Measurements from ENCODE around the gene CLPSL2.

- TF ChIP-seq, protein P1, sequence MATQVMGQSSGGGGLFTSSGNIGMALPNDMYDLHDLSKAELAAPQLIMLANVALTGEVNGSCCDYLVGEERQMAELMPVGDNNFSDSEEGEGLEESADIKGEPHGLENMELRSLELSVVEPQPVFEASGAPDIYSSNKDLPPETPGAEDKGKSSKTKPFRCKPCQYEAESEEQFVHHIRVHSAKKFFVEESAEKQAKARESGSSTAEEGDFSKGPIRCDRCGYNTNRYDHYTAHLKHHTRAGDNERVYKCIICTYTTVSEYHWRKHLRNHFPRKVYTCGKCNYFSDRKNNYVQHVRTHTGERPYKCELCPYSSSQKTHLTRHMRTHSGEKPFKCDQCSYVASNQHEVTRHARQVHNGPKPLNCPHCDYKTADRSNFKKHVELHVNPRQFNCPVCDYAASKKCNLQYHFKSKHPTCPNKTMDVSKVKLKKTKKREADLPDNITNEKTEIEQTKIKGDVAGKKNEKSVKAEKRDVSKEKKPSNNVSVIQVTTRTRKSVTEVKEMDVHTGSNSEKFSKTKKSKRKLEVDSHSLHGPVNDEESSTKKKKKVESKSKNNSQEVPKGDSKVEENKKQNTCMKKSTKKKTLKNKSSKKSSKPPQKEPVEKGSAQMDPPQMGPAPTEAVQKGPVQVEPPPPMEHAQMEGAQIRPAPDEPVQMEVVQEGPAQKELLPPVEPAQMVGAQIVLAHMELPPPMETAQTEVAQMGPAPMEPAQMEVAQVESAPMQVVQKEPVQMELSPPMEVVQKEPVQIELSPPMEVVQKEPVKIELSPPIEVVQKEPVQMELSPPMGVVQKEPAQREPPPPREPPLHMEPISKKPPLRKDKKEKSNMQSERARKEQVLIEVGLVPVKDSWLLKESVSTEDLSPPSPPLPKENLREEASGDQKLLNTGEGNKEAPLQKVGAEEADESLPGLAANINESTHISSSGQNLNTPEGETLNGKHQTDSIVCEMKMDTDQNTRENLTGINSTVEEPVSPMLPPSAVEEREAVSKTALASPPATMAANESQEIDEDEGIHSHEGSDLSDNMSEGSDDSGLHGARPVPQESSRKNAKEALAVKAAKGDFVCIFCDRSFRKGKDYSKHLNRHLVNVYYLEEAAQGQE (IDR thresholded peaks at IDR 0.05; ENCODE audit: low read depth) = no peak
- TF ChIP-seq ZBTB33 (IDR thresholded peaks at IDR 0.05; ENCODE audit: extremely low read depth, insufficient replicate concordance, low read length) = no peak
Observed at GRCh38 chr6:35823601-35824000, 47.2 kb downstream of the CLPSL2 start.
